ENCODE results near the gene FNDC11. TPM values are rescaled to one million over a fixed set of nuclear protein-coding genes. Genes with fewer than 3 reads are reported as not detected.
A peak's percentile ranks its signal among the peaks of the same experiment; 100 is the strongest.
"Not testable (repeated sequence)": the region's sequence is repeated elsewhere in the genome, so short reads cannot be mapped to it uniquely, and the experiment has no call there.

The FNDC11 gene
- total RNA-seq, 2 experiments from 2014 or later: 0.26 to 0.29 TPM

DNA sequence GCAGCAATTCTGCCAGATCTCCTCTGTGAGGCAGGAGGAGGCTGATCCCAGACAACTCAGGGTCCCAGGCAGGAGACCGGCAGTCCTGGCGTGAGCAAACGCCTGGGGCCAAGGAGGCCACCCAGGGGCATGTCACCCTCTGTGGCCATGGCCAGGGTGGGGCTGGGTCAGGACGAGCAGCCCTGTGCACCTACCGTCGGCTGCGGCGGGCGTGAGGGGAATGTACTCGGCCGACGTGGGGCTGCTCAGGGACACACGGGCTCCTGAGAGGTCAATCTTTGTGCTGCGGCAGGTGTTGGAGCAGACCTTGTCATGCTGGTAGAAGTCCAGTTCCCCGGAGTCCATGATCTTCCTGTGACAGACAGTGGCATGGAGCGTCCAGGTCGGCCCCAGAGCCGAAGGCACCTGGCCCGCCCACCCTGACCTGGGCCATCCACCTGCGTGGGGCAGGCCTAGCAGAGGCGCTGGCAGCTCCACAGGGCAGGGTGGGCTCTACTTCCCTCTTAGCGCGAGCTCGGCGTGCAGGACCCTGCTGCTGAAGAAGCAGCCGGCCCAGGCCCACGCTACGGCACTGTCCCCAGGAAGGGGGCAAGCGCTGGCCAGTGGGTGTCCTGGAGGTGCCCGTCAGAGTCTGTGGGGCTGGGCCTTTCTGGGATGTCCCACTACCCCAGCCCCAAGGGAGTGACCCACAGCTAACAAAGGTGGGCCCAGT is 41.6 kb downstream of the FNDC11 start:
- ATAC-seq: no peak
- no peak overlapping the region for H3K4me3 Mint-ChIP-seq

DNA sequence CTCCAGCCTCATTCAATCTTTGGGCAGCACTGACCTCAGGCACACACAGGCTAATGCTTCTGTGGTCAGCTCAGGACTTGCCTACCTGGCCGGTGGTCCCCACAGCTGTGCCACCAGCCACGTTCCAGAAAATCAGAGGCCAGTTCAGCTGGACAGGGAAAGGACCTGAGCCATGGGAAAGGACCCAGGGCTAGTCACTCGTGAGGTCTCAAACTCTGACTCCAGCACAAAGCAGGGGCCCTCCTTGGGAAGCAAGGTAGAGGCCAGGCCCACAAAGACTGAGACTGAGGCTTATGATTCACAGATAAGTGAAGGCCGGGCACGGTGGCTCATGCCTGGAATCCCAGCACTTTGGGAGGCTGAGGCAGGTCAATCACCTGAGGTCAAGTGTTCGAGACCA is 42.5 kb downstream of the FNDC11 start:
- Mint-ChIP-seq H3K27me3 (ENCODE audit: low read depth) (no peaks in the 10 kb centered on the region), H3K27ac (no peak overlapping the region), H3K36me3 (ENCODE audit: low read depth) (peaks cover 41% of the 10 kb centered on the region), H3K9me3 (ENCODE audit: insufficient read depth) (no peaks in the 10 kb centered on the region), H3K4me1 (ENCODE audit: low read depth) (no peaks in the 10 kb centered on the region), H3K4me3 (no peak overlapping the region)
- ChIA-PET POLR2A (interaction anchor here (0.6 to 0.9 kb wide), 3 partner anchors 9 to 83 kb away, joined by 3 read pairs; no protein-coding TSS in a partner anchor), CTCF (no interaction called here)
- ATAC-seq: no peak
- DNase-seq: no peak

More for the DNA sequence above, 41.6 kb downstream of the FNDC11 start:
- H3K36me3 Mint-ChIP-seq (ENCODE audit: low read depth): peaks cover 39% of the 10 kb centered on the region
- no peaks in the 10 kb centered on the region for H3K9me3 Mint-ChIP-seq (ENCODE audit: insufficient read depth)
- ChIA-PET POLR2A (interaction anchor here (0.9 kb wide), 1 partner anchor 10 kb away, joined by 3 read pairs; no protein-coding TSS in a partner anchor), CTCF (no interaction called here)
- no peak overlapping the region for H3K27ac Mint-ChIP-seq
- H3K27me3 Mint-ChIP-seq (ENCODE audit: low read depth): no peaks in the 10 kb centered on the region
- no peaks in the 10 kb centered on the region for H3K4me1 Mint-ChIP-seq (ENCODE audit: low read depth)
- DNase-seq: no peak

DNA sequence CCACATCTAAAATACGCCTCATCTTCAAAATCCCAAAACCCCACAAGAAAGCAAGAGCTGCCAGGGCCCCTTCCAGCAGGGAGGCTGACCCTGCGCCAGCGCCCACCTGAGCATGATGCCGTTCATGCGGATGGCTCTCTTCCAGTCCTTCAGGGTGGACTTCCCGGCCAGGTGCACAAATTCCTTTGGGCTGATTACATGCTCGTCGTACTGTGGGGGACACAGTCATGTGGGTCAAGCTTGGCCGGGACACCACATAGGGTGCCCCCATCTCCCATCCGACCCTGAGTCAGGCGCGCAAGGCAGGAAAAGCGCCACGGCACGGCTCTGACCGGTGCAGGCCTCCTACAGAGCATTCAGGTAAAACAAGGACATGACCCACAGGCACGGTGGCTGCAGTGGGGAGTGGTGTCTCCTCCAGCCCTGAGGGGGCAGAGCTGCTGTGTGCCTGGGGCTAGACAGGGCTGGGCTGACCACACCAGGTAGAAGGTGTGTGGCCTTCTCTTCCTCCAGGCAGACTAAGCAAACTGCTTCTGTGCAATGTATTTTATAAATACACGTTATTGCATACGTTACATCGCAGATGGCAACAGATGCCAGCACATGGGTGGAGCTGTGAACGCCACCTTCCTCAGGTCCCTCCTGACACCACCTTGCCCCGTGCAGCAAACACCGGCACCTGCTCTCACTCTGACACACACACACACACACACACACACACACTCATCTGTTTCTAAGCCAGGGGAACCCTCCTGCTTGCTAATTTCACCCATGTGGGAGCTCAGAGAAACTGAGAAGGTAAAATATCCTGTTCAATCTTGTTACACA is 43.9 kb downstream of the FNDC11 start:
- H3K9me3 Mint-ChIP-seq (ENCODE audit: insufficient read depth): peaks cover 3% of the 10 kb centered on the region
- peaks cover 2% of the 10 kb centered on the region for H3K4me1 Mint-ChIP-seq (ENCODE audit: low read depth)
- peaks cover 51% of the 10 kb centered on the region for H3K36me3 Mint-ChIP-seq (ENCODE audit: low read depth)
- H3K27ac Mint-ChIP-seq: no peak overlapping the region
- no peak for DNase-seq
- POLR2A ChIA-PET: interaction anchor here (1.0 kb wide), 1 partner anchor 25 kb away, joined by 3 read pairs; no protein-coding TSS in a partner anchor
- CTCF ChIA-PET: no interaction called here
- ATAC-seq: no peak
- H3K4me3 Mint-ChIP-seq: no peak overlapping the region
- no peaks in the 10 kb centered on the region for H3K27me3 Mint-ChIP-seq (ENCODE audit: low read depth)

DNA sequence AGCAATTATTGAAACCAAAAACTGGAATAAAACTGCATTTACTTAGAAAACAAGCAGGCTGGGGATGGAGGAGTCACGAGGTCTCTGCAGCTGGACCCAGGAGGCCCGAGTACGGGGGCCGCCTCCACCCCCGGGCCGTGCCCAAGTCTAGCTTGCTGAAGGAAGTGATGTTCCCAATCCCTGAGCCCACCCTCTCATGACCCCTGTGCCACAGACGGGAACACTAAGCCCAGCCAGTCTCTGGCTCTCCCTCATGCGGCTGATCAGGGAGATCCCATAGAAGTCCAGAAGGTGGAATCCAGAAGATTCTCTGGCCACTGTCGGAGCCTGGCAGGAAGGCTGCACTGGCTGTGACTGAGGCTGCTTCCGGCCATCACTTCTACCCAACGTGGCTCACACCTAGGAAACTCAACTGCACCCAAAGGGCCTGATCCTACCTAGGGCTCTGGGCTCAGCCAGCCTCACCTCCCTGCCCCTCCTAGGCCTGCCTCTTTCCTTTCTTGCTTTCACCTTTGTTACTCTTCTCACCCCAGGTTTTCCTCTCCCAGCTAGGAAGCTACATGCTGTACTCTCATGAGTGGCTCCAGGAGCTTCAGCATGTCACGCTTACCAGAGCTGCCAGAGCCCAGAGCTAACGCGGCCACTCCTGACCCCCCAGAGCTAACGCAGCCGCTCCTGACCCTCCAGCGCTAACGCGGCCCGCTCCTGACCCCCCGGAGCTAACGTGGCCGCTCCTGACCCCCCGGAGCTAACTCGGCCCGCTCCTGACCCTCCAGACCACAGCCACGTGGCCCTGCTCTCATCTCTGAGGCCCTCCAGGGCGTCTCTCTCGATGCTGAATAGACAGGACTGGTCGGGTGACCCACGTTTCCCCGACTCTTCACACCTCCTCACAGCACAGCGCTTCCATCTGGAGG is 44.8 kb downstream of the FNDC11 start:
- no peaks in the 10 kb centered on the region for H3K27me3 Mint-ChIP-seq (ENCODE audit: low read depth)
- no peak for ATAC-seq
- CTCF ChIA-PET: no interaction called here

DNA sequence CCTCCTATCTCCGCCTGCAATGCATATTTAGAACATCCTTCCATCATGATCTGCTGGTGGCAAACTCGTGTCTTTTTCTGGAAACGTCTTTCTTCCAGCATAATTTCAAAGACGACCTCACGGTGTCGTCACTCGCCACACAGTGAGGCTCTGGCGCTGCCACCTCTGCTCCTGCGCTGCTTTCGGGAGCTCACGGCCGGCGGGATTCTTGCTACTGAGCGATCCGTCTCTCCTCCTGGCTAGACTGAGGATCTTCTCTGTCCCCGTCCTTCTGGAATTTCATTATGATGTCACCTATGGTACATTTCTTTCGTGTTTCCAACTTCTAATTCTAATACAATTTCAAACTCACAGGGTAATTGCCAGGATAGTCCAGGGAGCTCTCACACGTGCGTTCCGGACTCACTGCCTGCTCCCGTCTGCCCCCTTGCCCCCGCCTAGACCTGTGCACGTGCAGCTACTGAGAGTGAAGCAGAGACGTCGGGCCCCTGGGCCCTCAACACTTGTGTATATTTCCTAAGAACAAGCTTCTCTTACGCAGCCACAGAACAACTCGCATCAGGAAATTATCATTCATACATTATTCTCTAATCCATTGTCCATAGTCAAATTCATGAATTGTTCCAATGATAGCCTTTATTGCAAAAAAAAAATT is 45.6 kb downstream of the FNDC11 start:
- Mint-ChIP-seq H3K27me3 (ENCODE audit: low read depth) (no peaks in the 10 kb centered on the region), H3K36me3 (ENCODE audit: low read depth) (peaks cover 54% of the 10 kb centered on the region), H3K4me1 (ENCODE audit: low read depth) (peaks cover 5% of the 10 kb centered on the region), H3K4me3 (no peak overlapping the region), H3K27ac (no peak overlapping the region), H3K9me3 (ENCODE audit: insufficient read depth) (peaks cover 6% of the 10 kb centered on the region)
- ATAC-seq (no peak), DNase-seq (no peak)
- CTCF ChIA-PET: interaction anchor here (0.7 to 1.1 kb wide), 2 partner anchors 26 to 62 kb away, joined by 3 to 4 read pairs; partner anchors contain the start of gene HELZ2
- POLR2A ChIA-PET: no interaction called here

More for the DNA sequence above, 44.8 kb downstream of the FNDC11 start:
- POLR2A ChIA-PET: interaction anchor here (0.6 to 1.0 kb wide), 2 partner anchors 10 to 26 kb away, joined by 3 read pairs; no protein-coding TSS in a partner anchor
- Mint-ChIP-seq H3K9me3 (ENCODE audit: insufficient read depth) (peaks cover 6% of the 10 kb centered on the region), H3K4me3 (no peak overlapping the region), H3K27ac (no peak overlapping the region), H3K4me1 (ENCODE audit: low read depth) (peaks cover 5% of the 10 kb centered on the region), H3K36me3 (ENCODE audit: low read depth) (peaks cover 50% of the 10 kb centered on the region)
- DNase-seq: no peak

DNA sequence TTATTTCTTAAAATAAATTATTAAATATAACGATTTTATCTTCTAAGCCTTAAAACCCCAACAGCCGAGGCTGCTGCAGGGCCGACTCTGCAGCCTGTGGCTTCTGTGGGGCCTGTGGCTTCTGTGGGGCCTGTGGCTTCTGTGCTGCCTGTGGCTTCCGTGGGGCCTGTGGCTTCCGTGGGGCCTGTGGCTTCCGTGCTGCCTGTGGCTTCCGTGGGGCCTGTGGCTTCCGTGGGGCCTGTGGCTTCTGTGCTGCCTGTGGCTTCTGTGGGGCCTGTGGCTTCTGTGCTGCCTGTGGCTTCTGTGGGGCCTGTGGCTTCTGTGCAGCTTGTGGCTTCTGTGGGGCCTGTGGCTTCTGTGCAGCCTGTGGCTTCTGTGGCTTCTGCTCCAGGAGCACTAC is 47.7 kb downstream of the FNDC11 start:
- H3K4me1 Mint-ChIP-seq (ENCODE audit: low read depth); H3K27me3 Mint-ChIP-seq (ENCODE audit: low read depth); ATAC-seq; H3K9me3 Mint-ChIP-seq (ENCODE audit: insufficient read depth); CTCF ChIA-PET; H3K4me3 Mint-ChIP-seq: not testable (repeated sequence)
- POLR2A ChIA-PET: interaction anchor here (0.6 to 0.9 kb wide), 2 partner anchors 11 to 40 kb away, joined by 4 to 5 read pairs; no protein-coding TSS in a partner anchor
- DNase-seq: peak; percentile 37
- H3K27ac Mint-ChIP-seq: peak overlapping the region; percentile 43
- H3K36me3 Mint-ChIP-seq (ENCODE audit: low read depth): peaks cover 49% of the 10 kb centered on the region

DNA sequence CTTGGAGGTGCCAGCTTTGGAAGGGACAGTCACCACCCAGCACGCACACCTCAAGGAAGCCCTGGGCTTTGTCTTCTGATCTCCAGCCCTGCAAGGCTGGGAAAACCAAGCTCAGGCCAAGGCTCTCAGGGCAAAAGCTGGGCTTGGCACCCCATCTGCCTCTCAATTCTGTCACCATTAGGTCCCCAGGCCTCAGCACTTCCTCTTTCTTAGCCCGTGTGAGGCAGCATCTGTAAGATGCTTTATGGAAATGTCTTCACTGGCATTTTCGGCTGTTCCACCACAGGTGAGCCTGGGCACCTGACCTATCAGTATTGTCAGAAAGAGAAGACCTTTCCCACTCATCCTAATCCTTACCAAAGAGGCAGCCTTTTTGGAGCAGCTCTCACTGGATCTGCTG is 48.4 kb downstream of the FNDC11 start:
- POLR2A ChIA-PET: interaction anchor here (0.9 to 1.2 kb wide), 2 partner anchors 39 to 51 kb away, joined by 3 to 4 read pairs; partner anchors contain the start of gene STMN3
- peaks cover 8% of the 10 kb centered on the region for H3K4me1 Mint-ChIP-seq (ENCODE audit: low read depth)
- no peak for ATAC-seq
- no peak overlapping the region for H3K4me3 Mint-ChIP-seq
- peaks cover 6% of the 10 kb centered on the region for H3K9me3 Mint-ChIP-seq (ENCODE audit: insufficient read depth)
- no peaks in the 10 kb centered on the region for H3K27me3 Mint-ChIP-seq (ENCODE audit: low read depth)
- CTCF ChIA-PET: no interaction called here
- peaks cover 49% of the 10 kb centered on the region for H3K36me3 Mint-ChIP-seq (ENCODE audit: low read depth)
- DNase-seq: no peak
- H3K27ac Mint-ChIP-seq: peak overlapping the region; percentile 30

Other genes with a start within 250 kb of the FNDC11 start
- not detected for gene CHRNA4, start 192.8 kb upstream of the FNDC11 start, total RNA-seq
- not detected for gene KCNQ2, start 81.5 kb upstream of the FNDC11 start, total RNA-seq
- gene EEF1A2, start 55.1 kb upstream of the FNDC11 start, total RNA-seq: not detected
- gene PPDPF, start 33.4 kb upstream of the FNDC11 start, total RNA-seq: 100 to 1,000 TPM; 292 to 296 TPM
- gene PTK6, start 16.8 kb upstream of the FNDC11 start, total RNA-seq: under 1 TPM in 1 of 2 experiments, not detected in 1; 0.34 TPM
- not detected for gene SRMS, start 6.4 kb upstream of the FNDC11 start, total RNA-seq
- 100 to 1,000 TPM in 1 of 2 experiments, 10 to 100 TPM in 1; 99.1 to 102 TPM for gene HELZ2, start 20.1 kb downstream of the FNDC11 start, total RNA-seq
- gene GMEB2, start 72.9 kb downstream of the FNDC11 start, total RNA-seq: 10 to 100 TPM; 16.2 TPM
- gene STMN3, start 99.3 kb downstream of the FNDC11 start, total RNA-seq: 10 to 100 TPM; 13.1 to 13.3 TPM
- 10 to 100 TPM; 49.8 to 54.3 TPM for gene RTEL1, start 104.2 kb downstream of the FNDC11 start, total RNA-seq
- gene TNFRSF6B, start 142.5 kb downstream of the FNDC11 start, total RNA-seq: not detected
- 10 to 100 TPM; 55.2 to 57.6 TPM for gene ARFRP1, start 153.8 kb downstream of the FNDC11 start, total RNA-seq
- 10 to 100 TPM; 38.6 to 43.5 TPM for gene ZGPAT, start 153.9 kb downstream of the FNDC11 start, total RNA-seq
- 100 to 1,000 TPM; 163 to 165 TPM for gene LIME1, start 182.5 kb downstream of the FNDC11 start, total RNA-seq
- gene SLC2A4RG, start 185.6 kb downstream of the FNDC11 start, total RNA-seq: 10 to 100 TPM; 97.2 TPM

All from activated CD8-positive, alpha-beta T cell treated with anti-CD3 and anti-CD28 coated beads, Interleukin-2, amount 10 ng/mL, durations not matched to agents 7 days and 5 days (primary cell).